ENCODE measurements around the gene TTC6. TPM values are rescaled to one million over a fixed set of nuclear protein-coding genes. Genes with fewer than 3 reads are reported as not detected.

TTC6 gene
- polyA plus RNA-seq, 1 donor from 2014 or later, result not detected

GRCh38 chr14:37589715-37590427, 5.6 kb upstream of the TTC6 start:
- Mint-ChIP-seq H3K27me3 (peaks cover 54% of the 10 kb centered on the region), H3K36me3 (peaks cover 2% of the 10 kb centered on the region), H3K27ac (no peak overlapping the region), H3K4me1 (peaks cover 0 to 4% (median 4%) of the 10 kb centered on the region in 3 donors), H3K4me3 (no peak overlapping the region), H3K9me3 (peaks cover 2 to 7% (median 6%) of the 10 kb centered on the region in 3 donors)

GRCh38 chr14:37590428-37591139, 4.8 kb upstream of the TTC6 start:
- H3K27me3 Mint-ChIP-seq, result peaks cover 50% of the 10 kb centered on the region
- H3K27ac Mint-ChIP-seq, result no peak overlapping the region
- H3K9me3 Mint-ChIP-seq, result peaks cover under 1 to 7% (median 6%) of the 10 kb centered on the region in 3 donors
- peak overlapping the region in 1 of 4 donors; percentile 28 for H3K4me3 Mint-ChIP-seq
- H3K4me1 Mint-ChIP-seq, result peaks cover 0 to 4% (median 4%) of the 10 kb centered on the region in 3 donors
- peaks cover 2% of the 10 kb centered on the region for H3K36me3 Mint-ChIP-seq

- peak overlapping the region in 1 of 3 donors; percentile 86 for H3K27ac Mint-ChIP-seq
- peaks cover 0 to 7% (median 6%) of the 10 kb centered on the region in 3 donors for H3K9me3 Mint-ChIP-seq
- peaks cover 2% of the 10 kb centered on the region for H3K36me3 Mint-ChIP-seq
- no peak overlapping the region for H3K4me3 Mint-ChIP-seq
- peaks cover 58% of the 10 kb centered on the region for H3K27me3 Mint-ChIP-seq
- peaks cover 0 to 7% (median 4%) of the 10 kb centered on the region in 3 donors for H3K4me1 Mint-ChIP-seq
Measured at GRCh38 chr14:37591311-37591940, 4.0 kb upstream of the TTC6 start.

GRCh38 chr14:37591941-37592481, 3.4 kb upstream of the TTC6 start:
- peak overlapping the region in 1 of 4 donors; percentile 47 for H3K4me3 Mint-ChIP-seq
- H3K27ac Mint-ChIP-seq, result no peak overlapping the region
- H3K36me3 Mint-ChIP-seq, result peaks cover 2% of the 10 kb centered on the region
- H3K9me3 Mint-ChIP-seq, result peaks cover 1 to 7% (median 6%) of the 10 kb centered on the region in 3 donors
- H3K27me3 Mint-ChIP-seq, result peaks cover 63% of the 10 kb centered on the region
- peaks cover 0 to 8% (median 4%) of the 10 kb centered on the region in 3 donors for H3K4me1 Mint-ChIP-seq

- H3K9me3 Mint-ChIP-seq, result peaks cover 1 to 8% (median 7%) of the 10 kb centered on the region in 3 donors
- H3K27me3 Mint-ChIP-seq, result peaks cover 65% of the 10 kb centered on the region
- H3K4me3 Mint-ChIP-seq, result peak overlapping the region in 1 of 4 donors; percentile 37
- H3K36me3 Mint-ChIP-seq, result peaks cover 2% of the 10 kb centered on the region
- peak overlapping the region in 2 of 3 donors; percentile 3 to 39 for H3K27ac Mint-ChIP-seq
- peaks cover 0 to 8% (median 4%) of the 10 kb centered on the region in 3 donors for H3K4me1 Mint-ChIP-seq
Measured at GRCh38 chr14:37592482-37593408, 2.7 kb upstream of the TTC6 start.

GRCh38 chr14:37593511-37594237, 1.8 kb upstream of the TTC6 start:
- Mint-ChIP-seq H3K4me3 (peak overlapping the region in 2 of 4 donors; percentile 17 to 67), H3K9me3 (peaks cover 1 to 8% (median 7%) of the 10 kb centered on the region in 3 donors), H3K27ac (no peak overlapping the region), H3K36me3 (peaks cover 2% of the 10 kb centered on the region), H3K27me3 (peaks cover 65% of the 10 kb centered on the region), H3K4me1 (peaks cover 0 to 8% (median 4%) of the 10 kb centered on the region in 3 donors)

- peak overlapping the region in 2 of 4 donors; percentile 32 to 67 for H3K4me3 Mint-ChIP-seq
Measured at GRCh38 chr14:37594238-37594970, 1.0 kb upstream of the TTC6 start.

GRCh38 chr14:37595809-37596621, 586 bp downstream of the TTC6 start:
- H3K27me3 Mint-ChIP-seq, result peaks cover 62% of the 10 kb centered on the region
- H3K27ac Mint-ChIP-seq, result peak overlapping the region in 2 of 3 donors; percentile 53 to 73
- H3K36me3 Mint-ChIP-seq, result peaks cover 2% of the 10 kb centered on the region
- H3K4me3 Mint-ChIP-seq, result peak overlapping the region in 2 of 4 donors; percentile 25 to 51
- H3K4me1 Mint-ChIP-seq, result peaks cover 0 to 7% (median 4%) of the 10 kb centered on the region in 3 donors
- H3K9me3 Mint-ChIP-seq, result peaks cover 0 to 11% (median 4%) of the 10 kb centered on the region in 3 donors

More at GRCh38 chr14:37594238-37594970, 1.0 kb upstream of the TTC6 start:
- Mint-ChIP-seq H3K36me3 (peaks cover 2% of the 10 kb centered on the region), H3K4me1 (peaks cover 0 to 8% (median 4%) of the 10 kb centered on the region in 3 donors), H3K27me3 (peaks cover 64% of the 10 kb centered on the region), H3K9me3 (peaks cover 1 to 8% (median 2%) of the 10 kb centered on the region in 3 donors), H3K27ac (no peak overlapping the region)

- Mint-ChIP-seq H3K9me3 (peaks cover 0 to 11% (median 4%) of the 10 kb centered on the region in 3 donors), H3K4me1 (peaks cover 0 to 7% (median 4%) of the 10 kb centered on the region in 3 donors), H3K36me3 (peaks cover 1% of the 10 kb centered on the region), H3K4me3 (peak overlapping the region in 1 of 4 donors; percentile 51), H3K27me3 (peaks cover 60% of the 10 kb centered on the region), H3K27ac (peak overlapping the region in 1 of 3 donors; percentile 35)
Measured at GRCh38 chr14:37596790-37597472, 1.5 kb downstream of the TTC6 start.

GRCh38 chr14:37597538-37597913, 2.1 kb downstream of the TTC6 start:
- Mint-ChIP-seq H3K27ac (peak overlapping the region in 1 of 3 donors; percentile 35), H3K4me3 (no peak overlapping the region), H3K9me3 (peaks cover 0 to 11% (median 4%) of the 10 kb centered on the region in 3 donors), H3K36me3 (peaks cover 1% of the 10 kb centered on the region), H3K4me1 (peaks cover 0 to 7% (median 4%) of the 10 kb centered on the region in 3 donors), H3K27me3 (peaks cover 57% of the 10 kb centered on the region)

GRCh38 chr14:37597914-37598746, 2.7 kb downstream of the TTC6 start:
- H3K4me3 Mint-ChIP-seq, result no peak overlapping the region
- H3K9me3 Mint-ChIP-seq, result peaks cover 3 to 14% (median 4%) of the 10 kb centered on the region in 3 donors
- H3K4me1 Mint-ChIP-seq, result peaks cover 0 to 7% (median 4%) of the 10 kb centered on the region in 3 donors
- H3K27me3 Mint-ChIP-seq, result peaks cover 52% of the 10 kb centered on the region
- no peak overlapping the region for H3K27ac Mint-ChIP-seq
- peaks cover 1% of the 10 kb centered on the region for H3K36me3 Mint-ChIP-seq
